Glomerular endothelial cell (primary cell): Measurements from ENCODE around the gene FOXA3. TPM values are rescaled to one million over a fixed set of nuclear protein-coding genes. Genes with fewer than 3 reads are reported as not detected.
A peak's percentile ranks its signal among the peaks of the same experiment; 100 is the strongest.
"Not testable (repeated sequence)": the region's sequence is repeated elsewhere in the genome, so short reads cannot be mapped to it uniquely, and the experiment has no call there.

ENCODE experiments used
- DNase-seq: peaks from one replicate; pipeline ENCODE4 v3.0.0-alpha.2; 2011; ENCODE audit warnings: low read depth, low spot score; ENCODE audit errors: extremely low read depth
- total RNA-seq: library from RNA; depleted of rRNA; stranded (reverse); fragments of >200 nt; gene quantifications from 2 replicates; pipeline ENCODE4 v1.2.3, GENCODE V29; 2015

FOXA3 gene
- total RNA-seq, 1 donor from 2014 or later, result not detected

DNA sequence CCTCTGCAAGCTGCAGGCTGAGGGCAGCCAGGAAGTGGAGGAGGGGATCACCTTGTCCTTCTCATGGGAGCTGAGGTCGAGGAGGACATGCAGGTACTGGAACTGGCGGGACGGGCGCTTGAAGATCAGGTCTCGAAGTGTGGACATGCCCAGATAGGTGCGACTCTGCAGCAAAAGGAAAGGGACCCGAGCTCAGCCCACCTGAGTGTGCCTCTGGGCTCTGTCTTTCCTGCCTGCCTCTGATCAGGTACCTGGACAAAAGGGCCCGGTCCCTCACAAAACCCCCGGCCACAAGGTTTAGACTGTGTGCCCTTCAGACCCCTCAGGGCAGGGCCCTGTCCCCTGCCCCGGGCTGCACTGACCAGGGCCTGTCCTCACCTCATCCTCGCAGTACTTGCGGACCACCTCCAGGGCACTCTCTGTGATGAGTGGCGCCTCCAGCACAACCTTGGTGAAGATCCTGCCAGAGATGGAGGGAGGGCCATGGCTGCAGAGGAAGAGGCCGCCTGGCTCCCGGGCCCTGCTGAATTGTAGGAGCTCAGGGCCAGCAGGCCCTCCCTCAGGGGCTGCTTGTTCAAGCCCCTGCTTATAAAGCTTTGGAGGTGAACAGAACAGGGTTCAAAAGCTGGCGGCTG lies 36.5 kb upstream of the FOXA3 start:
- no peak for DNase-seq

DNA sequence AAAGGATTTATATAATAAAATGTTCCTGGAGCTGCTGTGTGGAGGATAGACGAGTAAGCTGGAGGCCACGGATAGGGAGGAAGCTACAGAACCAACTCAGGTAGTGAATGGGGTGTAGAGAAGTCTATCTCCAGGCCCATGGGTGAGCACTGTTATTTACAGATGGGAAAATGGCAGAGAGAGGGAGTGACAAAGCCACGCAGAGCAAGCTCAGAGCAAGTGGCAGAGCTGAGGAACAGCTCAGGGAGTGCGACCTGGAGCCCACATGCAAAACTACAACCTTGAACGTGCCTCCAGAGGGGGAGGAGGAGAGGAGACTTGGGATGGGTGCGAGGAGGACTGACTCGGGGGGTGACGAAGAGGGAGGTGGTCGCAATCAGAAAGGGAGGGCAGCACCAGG lies 35.6 kb upstream of the FOXA3 start:
- no peak for DNase-seq

DNA sequence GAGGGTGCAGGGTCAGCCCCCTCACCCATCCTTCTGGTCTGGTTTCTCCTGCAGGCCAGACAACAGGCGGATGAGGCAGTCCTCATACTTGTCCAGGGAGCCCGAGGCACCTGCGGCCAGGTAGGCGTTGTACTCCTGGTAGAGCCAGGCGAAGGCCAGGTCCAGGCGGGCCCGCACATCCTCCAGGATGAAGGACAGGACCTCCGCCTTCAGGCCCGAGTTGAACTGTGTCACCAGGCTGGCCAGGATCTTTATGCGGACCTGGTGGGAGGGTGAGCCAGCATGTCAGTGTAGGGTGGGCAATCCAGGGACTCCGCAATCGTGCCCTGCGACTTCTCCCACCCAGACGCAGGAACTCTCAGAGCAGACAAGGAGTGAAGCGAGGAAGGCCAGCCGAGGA lies 35.2 kb upstream of the FOXA3 start:
- no peak for DNase-seq

DNA sequence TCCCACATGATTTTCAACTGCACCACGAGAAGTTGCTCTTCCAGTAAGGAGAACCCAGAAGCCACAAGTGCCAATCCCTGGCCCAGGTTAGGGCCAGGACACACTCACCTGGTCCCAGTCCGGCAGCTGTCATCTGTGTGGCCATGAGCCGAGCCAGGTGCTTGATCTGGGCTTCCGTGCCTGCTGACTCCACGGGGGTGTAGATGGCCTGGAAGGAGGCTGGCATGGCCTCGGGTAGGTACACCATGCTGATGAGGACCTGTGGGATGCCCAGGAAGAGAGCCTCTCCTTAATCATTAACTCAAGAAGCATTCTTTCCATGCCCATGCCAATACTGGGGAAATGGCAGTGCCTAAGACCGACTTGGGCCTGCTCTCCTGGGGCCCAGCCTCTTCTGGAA lies 29.2 kb upstream of the FOXA3 start:
- no peak for DNase-seq

DNA sequence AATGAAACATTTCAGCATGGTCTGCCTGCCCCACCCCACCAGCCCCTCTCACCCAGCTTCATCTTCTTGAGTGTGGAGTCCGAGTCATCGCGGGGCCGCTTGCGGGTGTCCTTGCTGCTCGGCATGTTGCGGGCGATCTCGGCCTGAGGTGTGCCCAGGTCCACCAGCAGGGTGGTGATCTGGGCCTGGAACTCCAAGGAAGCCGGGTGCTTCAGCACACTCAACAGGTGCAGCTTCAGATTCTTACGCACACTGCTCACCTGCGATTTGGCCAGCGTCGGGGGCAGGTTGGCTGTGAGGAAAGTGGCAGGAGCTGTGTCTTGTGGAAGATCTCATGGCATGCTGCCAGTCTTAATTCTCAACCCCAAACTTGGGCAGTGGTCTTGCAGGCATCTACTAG lies 21.9 kb upstream of the FOXA3 start:
- no peak for DNase-seq

DNA sequence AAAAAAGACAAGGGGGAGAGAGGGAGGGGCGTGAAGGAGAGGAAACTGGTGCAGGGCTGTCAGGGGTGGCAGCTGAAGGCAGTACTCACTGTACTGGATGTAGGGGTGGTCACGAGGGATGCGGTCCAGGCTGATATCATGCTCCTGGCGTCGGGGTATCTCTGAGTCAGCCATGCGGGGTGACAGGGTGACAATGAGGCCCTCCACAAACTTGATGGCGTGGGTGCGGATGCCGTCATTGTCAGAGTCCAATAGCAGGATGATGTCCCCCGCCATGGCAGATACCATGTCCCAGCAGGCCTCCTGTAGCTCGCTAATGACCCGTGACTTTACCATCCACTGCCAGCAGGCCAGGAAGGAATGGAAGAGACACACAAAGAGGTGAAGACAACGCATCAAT lies 16.5 kb upstream of the FOXA3 start:
- no peak for DNase-seq

DNA sequence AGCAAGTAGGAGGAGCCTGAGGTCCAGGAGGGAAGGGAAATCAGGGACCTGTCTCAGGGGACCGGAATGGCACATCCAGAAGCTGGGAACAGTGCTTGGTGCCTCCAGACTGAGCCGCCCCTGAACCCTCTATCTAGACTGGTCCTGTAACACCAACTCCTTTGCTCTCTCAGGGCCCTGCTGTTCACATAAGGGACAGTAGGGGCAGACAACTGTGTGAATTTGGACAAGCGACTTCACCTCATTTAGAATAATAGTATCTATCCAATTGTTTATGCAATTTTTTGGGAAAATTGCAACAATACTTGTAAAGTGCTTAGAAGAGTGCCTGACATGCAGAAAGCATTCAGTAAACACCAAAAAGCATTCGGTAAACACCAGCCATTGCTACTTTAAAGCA lies 15.2 kb upstream of the FOXA3 start:
- DNase-seq, result no peak

DNA sequence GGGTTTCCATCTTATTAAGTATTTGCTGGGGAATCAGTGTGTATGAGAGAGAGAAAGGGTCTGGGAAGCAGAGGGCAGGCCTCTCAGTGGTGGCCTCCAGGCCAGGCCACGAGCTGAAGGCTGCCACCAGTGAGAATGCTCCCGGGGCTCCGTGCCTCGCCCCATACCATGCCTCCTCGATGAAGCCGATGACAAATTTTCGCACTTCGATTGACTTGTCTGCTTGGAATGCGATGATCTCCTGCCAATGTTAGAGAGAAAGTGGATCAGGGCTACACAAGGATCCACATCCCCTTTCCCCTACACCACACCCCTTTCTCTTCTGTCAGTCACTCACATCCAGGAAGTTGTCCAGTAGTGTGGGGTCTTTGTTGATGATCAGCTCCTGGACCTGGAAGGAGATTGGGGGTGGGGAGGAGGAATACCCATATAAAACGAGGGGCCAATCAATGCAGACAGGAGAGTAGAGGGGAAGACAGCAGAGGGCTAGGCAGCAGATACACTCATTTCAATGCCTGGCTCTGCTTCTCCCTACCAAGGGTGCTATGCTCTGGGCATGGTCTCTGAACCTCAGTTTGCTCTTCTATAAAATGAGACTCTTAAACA lies 11.9 kb upstream of the FOXA3 start:
- DNase-seq, result no peak

DNA sequence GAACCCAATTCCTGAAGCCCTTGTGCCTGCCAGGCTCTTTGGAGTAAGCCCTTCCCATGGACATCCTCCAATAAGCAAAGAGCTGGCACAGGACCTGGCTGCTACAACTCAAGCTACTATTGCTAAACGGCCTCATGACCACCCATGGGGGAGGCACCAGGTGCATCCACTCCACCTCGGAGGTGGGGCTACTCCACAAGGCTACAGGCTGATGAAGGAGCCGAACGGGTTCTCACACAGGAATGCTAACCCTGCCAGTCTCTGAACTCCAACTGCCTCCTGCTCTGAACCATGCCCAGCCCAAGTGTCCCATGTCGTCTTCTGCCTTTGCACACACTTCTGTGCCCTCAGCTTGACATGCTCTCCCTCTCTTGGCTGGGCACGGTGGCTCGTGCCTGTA lies 11.1 kb upstream of the FOXA3 start:
- DNase-seq, result no peak

DNA sequence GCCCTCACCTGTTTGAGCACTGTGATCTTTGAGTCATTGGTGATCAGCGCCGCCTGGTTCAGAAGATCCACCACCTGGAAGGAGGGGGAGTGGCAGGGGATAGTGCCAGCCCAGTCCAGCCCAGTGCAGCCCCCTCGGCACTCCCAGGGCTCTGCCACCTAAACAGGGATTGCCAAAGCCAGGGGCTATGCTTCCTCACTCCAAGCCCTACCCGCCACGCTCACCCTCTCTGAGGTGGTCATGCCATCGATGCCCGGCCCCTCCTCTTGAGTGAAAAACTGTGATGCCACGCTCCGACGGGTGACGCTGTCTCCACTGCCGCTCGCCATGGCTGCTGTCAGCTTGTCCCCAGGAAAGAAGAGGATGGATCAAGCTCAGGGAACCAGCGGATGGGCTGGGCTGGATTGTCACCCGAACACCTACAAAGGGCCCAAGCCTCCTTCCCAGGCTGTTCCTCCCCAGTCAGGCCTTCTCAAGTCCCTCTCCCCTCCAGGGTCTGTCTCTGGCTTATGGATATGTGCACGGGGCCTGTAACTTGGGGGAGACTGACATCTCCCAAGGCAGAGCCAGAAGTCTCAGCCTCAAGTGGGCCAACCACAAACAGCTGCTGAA lies 9.9 kb upstream of the FOXA3 start:
- DNase-seq, result no peak

DNA sequence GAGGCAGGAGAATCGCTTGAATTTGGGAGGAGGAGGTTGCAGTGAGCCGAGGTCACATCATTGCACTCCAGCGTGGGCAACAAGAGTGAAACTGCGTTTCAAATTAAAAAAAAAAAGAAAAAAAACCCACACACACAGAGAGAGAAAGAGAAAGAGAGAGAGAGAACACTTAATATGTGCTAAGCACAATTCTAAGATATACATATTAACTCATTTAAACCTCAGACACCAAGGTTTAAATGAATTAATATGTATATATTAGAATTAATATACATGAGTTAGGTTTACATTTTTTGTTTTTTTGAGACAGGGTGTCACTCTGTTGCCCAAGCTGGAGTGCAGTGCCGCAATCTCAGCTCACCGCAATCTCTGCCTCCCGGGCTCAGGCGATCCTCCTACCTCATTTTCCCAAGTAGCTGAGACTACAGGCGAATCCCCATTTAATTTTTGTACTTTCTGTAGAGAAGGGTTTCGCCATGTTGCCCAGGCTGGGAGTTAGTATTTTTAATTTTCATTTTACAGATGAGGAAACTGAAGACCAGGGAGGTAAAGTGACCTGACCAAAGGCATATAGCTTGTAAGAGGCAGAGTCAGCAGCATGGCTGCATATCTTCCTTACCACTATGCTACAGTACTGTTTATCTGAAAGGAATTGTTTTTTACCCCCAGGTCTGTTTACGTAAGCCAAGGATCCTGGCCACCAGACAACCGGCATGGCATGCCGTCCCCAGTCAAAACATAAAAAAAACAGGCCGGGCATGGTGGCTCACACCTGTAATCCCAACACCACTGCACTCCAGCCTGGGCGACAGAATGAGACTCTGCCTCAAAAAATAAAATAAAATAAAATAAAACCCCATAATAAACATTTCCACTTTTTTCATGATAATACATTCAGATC lies 3.5 kb upstream of the FOXA3 start:
- DNase-seq, result no peak

DNA sequence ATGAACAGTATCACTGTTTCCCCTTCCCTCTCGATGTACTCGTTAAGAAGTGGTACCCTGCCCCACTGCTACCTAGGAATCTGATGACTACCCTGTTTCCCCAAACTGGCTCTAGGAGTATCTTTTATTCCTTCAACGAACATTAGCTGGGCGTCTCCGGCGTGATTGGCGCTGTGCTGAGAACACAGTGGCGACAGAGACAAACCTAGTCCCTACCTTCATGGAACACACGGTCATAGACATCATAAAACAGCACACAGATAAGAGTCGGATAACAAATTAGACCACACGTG lies 1.9 kb upstream of the FOXA3 start:
- no peak for DNase-seq

DNA sequence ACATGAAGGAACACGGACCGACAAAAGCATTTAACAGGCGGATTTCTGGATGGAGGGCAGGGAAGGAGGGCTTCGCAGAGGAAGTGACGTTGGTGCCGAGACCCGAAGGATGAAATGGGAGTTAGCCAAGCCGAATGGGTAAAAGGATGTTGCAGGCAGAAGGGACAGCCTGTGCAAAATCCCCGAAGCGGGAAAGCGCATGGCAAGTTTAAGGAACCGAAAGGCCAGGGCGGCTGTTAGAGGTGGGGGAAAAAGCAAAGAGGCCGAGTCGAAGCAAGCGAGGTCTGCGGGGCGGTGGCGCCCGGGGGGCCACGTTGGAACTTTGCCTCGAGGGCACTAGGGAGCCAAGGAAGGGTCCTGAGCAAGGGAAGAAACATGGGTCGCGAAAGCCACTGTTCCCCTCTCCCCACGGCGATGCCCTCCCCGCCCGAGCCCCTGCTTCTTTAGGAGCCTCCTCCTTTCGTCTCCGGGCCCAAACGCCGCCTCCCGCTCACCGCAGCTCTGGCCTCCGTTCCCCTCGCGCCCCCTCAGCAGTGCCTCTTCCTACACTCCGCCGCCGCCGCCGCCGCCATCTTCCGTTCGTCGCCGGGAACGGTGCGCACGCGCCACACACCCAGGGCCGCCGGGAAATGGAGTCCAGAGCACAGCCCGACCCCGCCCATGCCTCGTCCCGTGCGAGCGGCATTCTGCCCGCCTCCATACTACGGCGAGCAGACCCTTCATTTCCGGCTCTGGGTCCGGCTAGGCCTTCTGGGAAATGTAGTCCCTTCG lies 1.4 kb upstream of the FOXA3 start, which contains the start of gene SYMPK:
TSS of gene SYMPK (minus strand) at position 584 of the 771 bp plus-strand sequence. CDS start 8,652 bp downstream, outside the sequence.
- DNase-seq, result peak; percentile 85

DNA sequence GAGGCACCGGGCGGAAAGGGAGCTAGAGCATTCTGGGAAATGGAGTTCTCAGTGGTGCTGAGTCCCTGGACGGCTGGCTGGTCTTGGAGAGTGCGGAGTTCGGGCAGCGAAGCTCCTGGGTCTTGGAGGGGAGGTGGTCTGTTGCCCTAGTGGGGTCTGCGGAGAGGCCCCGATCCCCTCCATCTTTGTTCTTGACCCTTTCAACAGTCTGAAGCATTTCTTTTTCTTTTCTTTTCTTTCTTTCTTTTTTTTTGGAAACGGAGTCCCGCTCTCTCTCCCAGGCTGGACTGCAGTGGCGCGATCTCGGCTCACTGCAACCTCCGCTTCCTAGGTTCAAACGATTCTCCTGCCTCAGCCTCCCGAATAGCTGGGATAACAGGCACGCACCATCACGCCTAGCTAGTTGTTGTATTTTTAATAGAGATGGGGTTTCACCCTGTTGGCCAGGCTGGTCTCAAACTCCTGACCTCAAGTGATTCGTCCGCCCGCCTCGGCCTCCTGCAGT lies 739 bp upstream of the FOXA3 start:
- DNase-seq, result no peak

DNA sequence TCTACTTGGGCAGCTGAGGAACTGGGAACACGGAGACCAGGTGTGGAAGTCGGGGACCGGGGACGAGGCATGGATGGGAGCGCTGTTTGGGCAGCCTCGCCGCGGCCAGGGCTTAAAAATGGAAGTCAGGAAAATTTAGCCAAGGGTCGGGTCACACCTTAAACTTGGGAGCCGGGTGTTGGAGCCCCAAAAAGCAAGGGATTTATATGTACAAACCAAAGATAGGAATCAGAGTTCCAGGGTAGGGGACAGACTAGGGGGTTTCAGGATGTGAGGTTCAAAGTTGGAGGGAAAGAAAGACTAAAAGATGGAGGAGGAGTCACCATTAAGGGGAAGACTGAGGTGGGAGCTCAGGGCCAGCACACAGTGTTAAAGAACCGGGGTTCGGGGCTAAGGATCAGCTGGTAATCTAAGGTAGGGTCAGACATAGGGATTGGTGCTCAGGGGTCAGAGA lies 530 bp downstream of the FOXA3 start:
- DNase-seq, result no peak

DNA sequence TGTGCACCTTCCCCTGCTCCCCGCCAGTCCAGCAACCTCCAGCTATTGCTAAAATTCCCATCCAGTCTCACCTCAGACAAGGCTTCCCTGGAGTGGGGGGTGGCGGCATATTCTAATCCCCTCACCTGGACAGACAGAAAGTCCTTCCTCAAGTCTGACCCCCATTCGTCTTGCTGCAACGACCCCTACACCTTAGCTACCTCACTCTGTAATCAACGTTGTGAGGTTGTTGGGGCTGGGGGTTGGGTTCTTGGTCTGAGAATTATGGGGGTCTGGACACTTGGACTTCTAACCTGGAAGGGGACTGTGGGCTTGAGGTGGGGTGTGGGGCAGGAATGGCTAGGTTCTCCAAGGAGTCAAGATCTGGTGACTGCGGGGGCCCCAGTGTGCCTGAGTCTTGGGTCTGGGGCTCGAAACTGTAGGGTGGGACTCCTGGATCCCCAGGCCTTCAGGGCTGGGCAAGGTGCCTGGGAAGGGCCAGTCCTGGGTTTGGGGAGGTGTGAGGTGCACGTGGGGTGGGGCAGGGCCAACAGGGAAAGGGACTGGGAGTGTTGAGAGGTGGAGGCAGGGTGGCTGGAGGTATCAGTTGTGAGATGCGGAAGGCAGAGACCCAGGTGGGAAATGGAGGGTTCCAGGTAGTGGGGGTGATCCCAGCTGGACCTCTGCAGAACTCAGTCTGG lies 1.3 kb downstream of the FOXA3 start:
- DNase-seq, result no peak

DNA sequence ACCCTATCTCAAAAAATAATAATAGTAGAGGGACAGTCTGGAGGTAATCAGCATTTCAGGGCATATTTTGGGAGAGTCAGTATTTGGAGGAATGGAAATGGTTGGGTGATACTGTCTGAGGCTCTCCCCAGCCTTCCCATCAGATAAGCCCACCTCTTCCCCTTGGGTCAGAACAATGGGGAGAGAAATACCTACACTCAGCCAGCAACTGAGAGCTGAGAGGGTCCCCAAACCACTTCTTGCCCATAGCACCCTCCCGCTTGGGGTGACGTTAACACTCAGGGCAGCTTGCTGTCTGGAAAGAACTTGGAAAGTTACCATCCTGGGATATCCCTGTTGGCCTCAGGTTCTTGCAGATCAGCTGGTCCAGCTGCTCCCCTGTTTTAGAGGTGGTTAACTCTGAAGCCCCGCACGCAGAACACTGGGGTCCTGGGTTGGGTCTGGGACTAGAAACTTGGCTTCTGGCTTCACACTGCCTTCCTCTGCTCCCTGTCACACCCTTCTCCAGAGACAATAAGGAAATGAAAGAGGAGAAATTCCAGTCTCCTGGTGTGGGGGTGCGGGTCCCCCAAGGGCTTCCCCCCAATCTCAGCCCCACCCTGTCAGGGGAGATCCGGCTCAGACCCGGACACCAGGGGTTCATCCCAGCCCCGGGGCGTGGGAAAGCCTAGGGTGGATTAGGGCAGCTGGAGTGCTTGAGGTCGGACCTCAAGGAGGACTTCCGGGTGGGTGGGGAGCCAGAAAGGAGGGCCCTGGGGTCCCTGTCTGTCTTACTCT lies 2.5 kb downstream of the FOXA3 start:
- DNase-seq, result no peak

DNA sequence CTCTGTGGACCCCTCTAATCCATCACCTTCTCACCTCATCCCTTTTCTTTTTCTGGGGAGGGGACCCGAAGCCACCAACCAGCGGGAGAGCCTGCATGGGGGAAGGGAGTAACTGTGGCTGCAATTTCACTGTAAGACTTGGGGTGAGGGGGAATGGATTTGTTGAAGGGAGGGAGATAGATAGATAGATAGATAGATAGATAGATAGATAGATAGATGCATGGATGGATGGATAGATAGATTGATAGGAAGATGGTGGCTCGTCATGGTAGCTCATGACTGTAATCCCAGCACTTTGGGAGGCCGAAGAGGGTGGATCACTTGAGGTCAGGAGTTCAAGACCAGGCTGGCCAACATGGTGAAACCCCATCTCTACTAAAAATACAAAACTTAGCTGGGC lies 3.1 kb downstream of the FOXA3 start:
- DNase-seq, result not testable (repeated sequence)

DNA sequence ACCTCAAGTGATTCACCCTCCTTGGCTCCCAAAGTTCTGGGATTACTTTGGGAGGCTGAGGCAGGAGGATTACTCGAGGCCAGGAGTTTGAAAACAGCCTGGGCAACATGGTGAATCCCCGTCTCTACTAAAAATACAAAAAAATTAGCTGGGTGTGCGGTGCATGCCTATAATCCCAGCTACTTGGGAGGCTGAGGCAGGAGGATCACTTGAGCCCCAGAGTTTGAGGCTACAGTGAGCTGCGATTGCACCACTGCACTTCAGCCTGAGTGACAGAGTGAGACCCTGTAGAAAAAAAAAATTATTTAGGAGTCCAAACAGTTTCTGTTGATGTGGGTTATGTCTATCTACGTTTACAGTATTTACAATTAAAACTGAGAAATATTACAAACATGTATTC lies 6.7 kb downstream of the FOXA3 start:
- DNase-seq, result no peak
